GM21529 (cell line): ENCODE measurements around the gene SNX32.

Experiments used
- ATAC-seq: cut with Tn5 transposase; IDR thresholded peaks from one replicate; pipeline ENCODE4 v1.9.1; 2021; ENCODE audit not compliant: unreplicated experiment

Gene SNX32

GRCh38 chr11:65796726-65797601 lies 36.8 kb upstream of the SNX32 start:
- ATAC-seq, result no peak

DNA sequence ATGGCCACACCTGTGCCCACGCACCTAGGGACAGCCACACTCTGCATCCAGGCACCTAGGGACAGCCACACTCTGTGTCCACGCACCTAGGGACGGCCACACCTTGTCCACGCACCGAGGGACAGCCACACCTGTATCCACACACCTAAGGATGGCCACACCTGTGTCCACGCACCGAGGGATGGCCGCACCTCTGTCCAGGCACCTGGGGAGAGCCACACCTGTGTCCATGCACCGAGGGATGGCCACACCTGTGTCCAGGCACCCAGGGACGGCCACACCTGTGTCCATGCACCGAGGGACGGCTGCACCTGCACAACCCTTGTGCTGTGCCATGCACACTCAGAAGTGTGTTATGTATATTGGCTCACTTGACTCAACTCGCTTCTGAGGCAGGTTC lies 36.1 kb upstream of the SNX32 start:
- ATAC-seq, result no peak

DNA sequence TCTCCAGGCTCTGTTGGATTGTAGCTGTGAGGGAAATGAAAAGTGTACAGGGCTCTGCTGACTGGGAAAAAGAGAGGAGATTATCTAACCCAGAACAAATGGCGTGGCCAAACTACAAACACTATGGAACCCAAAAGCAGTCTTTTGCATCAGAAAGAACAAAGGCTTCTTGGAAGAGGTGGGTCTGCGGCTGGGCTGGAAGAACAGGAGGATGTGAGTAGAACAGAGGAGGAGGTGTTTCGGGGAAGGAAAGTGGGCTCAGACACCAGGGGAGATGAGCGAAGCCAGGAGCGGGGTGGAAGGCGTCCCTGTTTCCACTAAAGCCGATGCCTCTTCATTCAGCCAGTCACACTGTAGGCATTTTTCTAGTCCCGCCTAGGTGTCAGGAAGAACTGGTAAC lies 34.9 kb upstream of the SNX32 start:
- no peak for ATAC-seq

GRCh38 chr11:65801153-65801987 lies 32.4 kb upstream of the SNX32 start:
- no peak for ATAC-seq

- peak; percentile 91 for ATAC-seq
Observed at GRCh38 chr11:65802841-65803240, 30.9 kb upstream of the SNX32 start.

DNA sequence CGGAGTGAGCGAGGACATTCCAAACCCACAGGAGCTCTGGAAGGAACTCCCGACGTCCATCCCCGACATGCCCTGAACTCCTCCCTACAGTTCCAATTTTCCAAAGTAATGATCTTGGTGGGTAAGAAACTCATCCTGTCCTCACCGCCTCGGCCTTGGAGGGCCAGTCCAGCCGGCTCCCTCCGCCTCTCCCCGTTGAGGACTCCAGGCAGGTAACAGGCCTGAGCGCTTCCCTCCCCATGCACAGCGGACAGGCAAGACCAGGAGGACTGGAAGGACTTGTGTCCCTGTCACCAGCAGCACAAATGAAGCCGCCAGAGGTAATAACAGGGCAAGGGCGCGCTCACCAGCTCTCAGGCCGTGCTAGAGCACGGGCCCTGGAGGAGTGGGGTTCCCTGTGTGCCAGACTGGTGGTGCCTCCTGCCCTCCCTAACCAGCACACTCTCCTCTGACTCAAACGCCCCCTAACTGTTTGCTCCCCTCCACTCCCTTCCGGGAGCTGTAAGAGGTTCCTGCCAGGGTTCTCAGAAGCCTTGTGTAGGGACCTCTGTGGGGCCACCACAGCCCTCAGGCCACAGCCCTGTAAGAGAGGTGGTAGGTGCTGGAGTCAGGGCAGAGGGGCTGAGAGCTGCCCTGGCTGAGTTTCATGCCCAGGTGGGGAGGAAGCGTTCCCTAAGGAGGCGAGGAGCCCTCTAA lies 29.8 kb upstream of the SNX32 start:
- ATAC-seq, result no peak

DNA sequence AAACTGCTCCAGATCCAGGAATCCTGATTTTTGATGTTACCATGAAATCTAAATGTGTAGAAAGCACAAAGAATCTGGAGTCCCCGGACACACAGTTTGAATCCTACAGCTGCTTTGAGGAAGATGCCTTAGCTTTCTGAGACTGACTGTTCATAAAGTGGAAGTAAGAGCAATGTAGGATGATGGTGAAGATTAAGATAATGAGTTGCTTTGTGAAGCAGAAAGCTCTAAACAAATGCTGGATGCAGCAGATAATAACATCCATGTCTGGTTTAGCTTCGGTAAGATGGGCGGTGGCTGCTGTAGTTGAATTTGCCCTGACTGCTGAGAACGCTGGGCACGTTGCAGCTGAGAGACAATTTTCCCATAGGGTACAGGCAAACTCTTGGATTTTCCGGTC lies 26.8 kb upstream of the SNX32 start:
- no peak for ATAC-seq

GRCh38 chr11:65808744-65809341 lies 24.9 kb upstream of the SNX32 start:
- no peak for ATAC-seq

- ATAC-seq, result no peak
Observed at GRCh38 chr11:65809496-65809895, 24.3 kb upstream of the SNX32 start.

- no peak for ATAC-seq
Observed at GRCh38 chr11:65810046-65810868, 23.5 kb upstream of the SNX32 start.

- no peak for ATAC-seq
Observed at GRCh38 chr11:65811764-65812475, 21.8 kb upstream of the SNX32 start.

- no peak for ATAC-seq
Observed at GRCh38 chr11:65814131-65814985, 19.4 kb upstream of the SNX32 start.

GRCh38 chr11:65814986-65815565 lies 18.7 kb upstream of the SNX32 start:
- no peak for ATAC-seq

- no peak for ATAC-seq
Observed at GRCh38 chr11:65816696-65817095, 17.1 kb upstream of the SNX32 start.

DNA sequence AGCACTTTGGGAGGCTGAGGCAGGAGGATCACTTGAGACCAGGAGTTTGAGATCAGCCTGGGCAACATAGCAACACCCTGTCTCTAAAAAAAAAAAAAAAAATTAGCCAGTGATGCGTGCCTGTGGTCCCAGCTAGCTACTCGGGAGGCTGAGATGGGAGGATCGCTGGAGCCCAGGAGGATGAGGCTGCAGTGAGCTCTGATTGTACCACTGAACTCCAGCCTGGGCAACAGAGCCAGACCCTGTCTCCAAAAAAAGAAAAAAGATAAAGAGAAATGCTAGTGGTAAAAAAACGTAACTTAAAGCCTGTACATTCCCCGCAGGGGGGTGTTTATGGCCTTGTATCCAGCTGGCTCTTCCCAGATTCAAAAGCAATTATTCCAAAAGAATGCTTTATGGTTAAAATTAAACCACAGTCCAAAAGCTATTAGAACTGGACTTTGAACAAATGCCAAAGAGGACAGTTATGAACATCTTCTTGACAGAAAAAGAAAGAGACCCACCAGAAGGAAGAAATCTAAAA lies 16.4 kb upstream of the SNX32 start:
- ATAC-seq, result no peak

DNA sequence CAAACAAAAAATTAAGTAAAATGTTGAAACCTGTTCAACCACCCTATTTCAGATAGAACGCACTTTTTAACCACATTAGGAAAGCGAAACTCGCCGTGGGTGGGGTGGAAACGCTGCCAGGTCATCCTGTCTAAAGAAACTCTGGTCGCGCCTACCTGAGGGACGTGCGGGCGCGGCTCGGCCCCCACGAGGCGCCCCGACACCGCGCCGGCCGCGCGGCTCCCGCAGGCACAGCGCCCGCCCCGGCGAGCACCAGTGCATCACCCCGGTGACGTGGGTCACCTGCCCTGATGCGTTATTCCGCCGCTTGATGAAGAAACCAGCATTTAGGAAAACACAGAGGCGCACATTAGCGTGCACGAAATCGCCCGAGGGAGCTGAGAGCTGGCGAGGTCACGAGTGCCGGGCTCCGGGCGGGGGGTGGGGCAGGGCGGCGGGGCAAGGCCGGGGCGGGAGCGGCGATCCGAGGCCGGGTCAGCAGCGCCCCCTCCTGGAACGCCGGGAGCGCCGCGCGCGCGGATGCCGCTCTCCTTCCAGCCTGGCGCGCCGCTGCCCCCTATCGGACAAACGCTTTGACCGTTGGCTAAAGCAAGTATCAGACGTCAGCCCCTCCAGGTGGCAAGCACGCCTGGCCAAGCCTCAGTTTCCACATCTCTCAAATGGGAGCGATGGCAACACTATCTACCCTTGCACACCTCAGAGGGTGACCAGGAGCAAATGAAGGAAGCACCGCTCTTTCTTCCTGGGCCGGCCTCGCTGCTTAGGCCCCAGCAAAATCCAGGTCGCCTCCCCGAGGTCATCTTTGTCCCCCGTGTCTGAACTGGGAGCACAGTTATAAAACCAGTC lies 15.7 kb upstream of the SNX32 start:
- peak; percentile 76 for ATAC-seq

GRCh38 chr11:65821107-65821506 lies 12.7 kb upstream of the SNX32 start:
- ATAC-seq, result no peak
